GM19023 (cell line): ENCODE measurements around the gene SV2C.

Experiments used
- ATAC-seq: cut with Tn5 transposase; IDR thresholded peaks from one replicate; pipeline ENCODE4 v1.9.1; 2021; ENCODE audit warnings: mild to moderate bottlenecking, moderate library complexity; ENCODE audit not compliant: unreplicated experiment

The SV2C gene

DNA sequence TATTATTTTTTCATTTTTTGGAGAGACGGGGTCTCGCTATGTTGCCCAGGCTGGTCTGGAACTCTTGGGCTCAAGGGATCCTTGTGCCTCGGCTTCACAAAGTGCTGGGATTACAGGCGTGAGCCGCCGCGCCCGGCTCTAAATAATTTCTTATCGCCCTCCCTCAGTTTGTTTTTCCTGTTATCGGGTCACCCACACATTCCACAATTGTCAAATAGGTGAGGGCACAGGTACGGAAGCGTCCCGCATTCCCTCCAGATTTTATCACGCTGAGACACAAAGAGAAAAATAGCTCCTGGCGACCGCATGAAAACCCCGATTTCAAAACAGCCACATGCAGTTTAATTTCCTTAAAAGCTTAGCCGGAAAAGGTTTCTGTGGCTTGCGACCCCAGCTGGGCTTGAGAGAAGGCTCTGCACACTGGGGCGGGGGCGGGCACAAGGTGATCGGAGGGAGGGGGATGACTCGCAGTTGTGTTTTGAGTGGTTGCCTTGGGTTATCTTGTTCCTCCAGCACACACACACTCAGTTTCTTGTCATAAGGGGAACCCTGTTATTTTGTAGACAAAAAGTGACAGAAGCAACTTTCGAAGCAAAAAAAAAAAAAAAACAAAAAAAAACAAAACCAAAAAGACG, 319.2 kb downstream of the SV2C start:
- peak; percentile 35 for ATAC-seq

DNA sequence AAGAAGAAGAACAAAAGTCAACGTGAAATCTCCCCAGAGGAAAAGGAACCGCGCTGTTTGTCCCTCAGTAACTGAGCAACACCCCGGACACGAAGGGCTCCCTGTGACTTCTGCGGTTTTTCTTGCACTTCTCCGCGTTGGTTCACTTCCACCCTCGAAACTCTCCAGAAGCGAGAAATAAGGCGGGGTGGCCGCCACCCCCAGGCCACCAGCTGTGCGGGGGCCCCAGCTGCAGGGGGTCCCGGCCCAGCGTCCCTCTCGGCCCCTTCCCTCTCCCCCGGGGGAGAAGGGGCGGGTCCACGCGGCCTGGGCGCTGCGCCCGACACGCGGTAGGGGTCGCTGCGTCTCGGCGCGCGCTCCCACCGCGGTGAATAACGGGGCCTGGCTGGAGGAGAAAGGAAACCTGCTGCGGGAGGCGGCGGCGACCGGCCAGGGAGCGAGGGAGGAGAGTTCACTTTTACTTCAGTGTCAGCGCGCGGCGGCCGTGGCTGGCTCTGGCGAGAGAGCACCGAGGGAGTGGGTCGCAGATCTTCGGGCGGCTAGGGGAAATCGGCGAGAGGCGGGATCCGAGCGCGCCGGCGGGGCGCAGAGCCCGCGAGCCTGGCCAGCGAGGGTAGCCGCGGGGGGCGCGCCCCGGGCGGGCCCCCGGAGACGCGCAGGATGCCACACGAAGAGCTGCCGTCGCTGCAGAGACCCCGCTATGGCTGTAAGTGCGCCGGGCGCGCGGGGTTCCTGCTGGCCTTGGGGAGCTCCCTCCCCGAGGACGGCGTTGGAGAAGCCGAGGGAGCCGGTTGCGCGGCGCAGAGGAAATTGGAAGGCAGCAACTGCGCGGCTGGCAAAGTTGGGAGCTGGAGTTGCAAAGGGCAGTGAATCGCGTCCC, 319.9 kb downstream of the SV2C start, which contains the start of gene IQGAP2:
Gene IQGAP2, plus strand, starts transcription at position 400 of the 880 bp plus-strand sequence. Its CDS starts 261 bp downstream, at position 661.
- peak; percentile 58 for ATAC-seq
